ENCODE results near the gene ARIH2. TPM values are rescaled to one million over a fixed set of nuclear protein-coding genes. Genes with fewer than 3 reads are reported as not detected.
A peak's percentile ranks its signal among the peaks of the same experiment; 100 is the strongest.

Gene ARIH2
- total RNA-seq, 1 donor from 2014 or later = 82.3 TPM

DNA sequence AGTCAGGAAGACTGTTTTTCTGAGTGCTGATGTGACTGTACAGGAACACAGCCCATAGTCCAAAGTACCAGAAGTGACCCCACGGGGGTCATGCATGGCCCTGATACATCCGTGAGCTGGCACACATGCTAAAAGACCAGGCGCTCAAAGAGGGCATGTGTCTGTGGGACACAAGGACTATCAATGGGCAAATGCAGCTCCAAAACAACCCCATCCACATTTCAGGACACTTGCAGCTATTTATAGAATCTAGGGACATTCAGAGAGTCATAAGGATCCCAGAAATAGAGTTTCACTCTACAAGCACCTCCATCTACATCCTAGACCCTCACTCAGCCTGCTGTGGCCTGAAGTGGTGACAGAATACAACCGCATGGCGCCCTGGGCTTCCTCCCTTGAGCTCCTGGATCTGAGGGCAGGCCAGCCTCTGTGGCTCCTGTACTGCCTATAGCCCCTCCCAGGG, 37.0 kb upstream of the ARIH2 start:
- H3K36me3 ChIP-seq = peaks cover 29 to 45% of the 10 kb centered on the region in 2 donors
- intact Hi-C loops (cut with DNase I) = no loop called here
- H3K9me3 ChIP-seq = no peaks in the 10 kb centered on the region
- no peaks in the 10 kb centered on the region for H3K27me3 ChIP-seq
- no peak overlapping the region for H3K4me3 ChIP-seq
- no peak for DNase-seq (ENCODE audit: low spot score in 2 of 2)
- H3K27ac ChIP-seq = no peak overlapping the region
- no peaks in the 10 kb centered on the region for H3K4me1 ChIP-seq
- TF ChIP-seq, protein P1, sequence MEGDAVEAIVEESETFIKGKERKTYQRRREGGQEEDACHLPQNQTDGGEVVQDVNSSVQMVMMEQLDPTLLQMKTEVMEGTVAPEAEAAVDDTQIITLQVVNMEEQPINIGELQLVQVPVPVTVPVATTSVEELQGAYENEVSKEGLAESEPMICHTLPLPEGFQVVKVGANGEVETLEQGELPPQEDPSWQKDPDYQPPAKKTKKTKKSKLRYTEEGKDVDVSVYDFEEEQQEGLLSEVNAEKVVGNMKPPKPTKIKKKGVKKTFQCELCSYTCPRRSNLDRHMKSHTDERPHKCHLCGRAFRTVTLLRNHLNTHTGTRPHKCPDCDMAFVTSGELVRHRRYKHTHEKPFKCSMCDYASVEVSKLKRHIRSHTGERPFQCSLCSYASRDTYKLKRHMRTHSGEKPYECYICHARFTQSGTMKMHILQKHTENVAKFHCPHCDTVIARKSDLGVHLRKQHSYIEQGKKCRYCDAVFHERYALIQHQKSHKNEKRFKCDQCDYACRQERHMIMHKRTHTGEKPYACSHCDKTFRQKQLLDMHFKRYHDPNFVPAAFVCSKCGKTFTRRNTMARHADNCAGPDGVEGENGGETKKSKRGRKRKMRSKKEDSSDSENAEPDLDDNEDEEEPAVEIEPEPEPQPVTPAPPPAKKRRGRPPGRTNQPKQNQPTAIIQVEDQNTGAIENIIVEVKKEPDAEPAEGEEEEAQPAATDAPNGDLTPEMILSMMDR (IDR thresholded peaks at IDR 0.05) = no peak

DNA sequence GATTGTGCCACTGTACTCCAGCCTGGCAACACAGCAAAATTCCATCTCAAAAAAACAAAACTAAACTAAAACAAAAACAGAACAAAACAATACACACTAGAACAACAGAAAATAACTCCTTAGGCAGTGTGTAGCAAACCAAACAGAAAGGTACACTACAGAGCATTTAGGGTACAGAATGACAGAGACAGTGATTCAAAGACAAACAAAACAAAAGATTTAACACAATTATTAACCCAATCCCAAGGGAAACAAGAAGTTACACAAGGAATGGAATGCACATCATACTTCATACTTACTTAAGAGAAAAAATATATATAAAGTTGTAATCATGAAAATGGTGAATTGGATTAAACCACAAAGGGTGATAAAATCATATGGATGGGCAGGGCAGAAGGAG, 32.9 kb upstream of the ARIH2 start:
- H3K9me3 ChIP-seq = no peaks in the 10 kb centered on the region
- intact Hi-C loops (cut with DNase I) = no loop called here
- H3K4me3 ChIP-seq = no peak overlapping the region
- peaks cover 23 to 49% of the 10 kb centered on the region in 2 donors for H3K36me3 ChIP-seq
- no peaks in the 10 kb centered on the region for H3K27me3 ChIP-seq
- H3K4me1 ChIP-seq = no peaks in the 10 kb centered on the region
- H3K27ac ChIP-seq = no peak overlapping the region
- TF ChIP-seq, protein P1 (IDR thresholded peaks at IDR 0.05) = no peak
- no peak for DNase-seq (ENCODE audit: low spot score in 2 of 2)

DNA sequence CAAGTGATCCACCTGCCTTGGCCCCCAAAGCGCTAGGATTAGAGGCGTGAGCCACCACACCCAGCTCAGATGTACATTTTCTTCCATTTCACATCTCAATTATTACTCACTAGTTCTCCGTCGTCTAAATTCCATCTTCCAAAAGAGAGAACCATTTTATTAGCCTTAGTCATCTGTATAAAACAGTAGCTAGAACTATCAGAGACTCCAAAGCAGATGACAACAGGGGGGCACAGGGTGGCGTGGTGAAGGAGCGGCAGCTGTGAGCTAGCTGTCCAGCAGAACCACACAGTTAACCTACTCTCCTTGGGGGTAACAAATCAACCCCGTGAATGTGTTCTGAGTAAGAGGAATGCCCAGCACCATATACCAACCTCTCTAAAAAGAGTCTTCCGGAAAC, 27.0 kb upstream of the ARIH2 start:
- H3K27me3 ChIP-seq = no peaks in the 10 kb centered on the region

DNA sequence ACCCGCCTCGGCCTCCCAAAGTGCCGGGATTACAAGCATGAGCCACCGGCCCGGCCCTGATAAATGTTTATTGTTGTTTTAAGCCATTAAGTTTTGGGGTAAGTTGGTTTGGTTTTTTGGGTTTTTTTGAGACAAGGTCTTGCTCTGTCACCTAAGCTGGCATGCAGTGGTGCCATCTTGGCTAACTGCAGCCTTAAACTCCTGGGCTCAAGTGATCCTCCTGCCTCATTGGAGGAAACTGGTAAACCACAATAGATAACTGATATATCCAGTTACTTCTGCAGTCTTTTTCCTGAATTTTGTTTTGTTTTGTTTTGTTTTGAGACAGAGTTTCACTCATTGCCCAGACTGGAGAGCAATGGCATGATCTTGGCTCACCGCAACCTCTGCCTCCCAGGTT, 24.1 kb upstream of the ARIH2 start:
- TF ChIP-seq, protein P1 (IDR thresholded peaks at IDR 0.05) = no peak
- intact Hi-C loops (cut with DNase I) = no loop called here

More for the DNA sequence above, 27.0 kb upstream of the ARIH2 start:
- Histone ChIP-seq H3K4me1 (no peaks in the 10 kb centered on the region), H3K27ac (no peak overlapping the region), H3K9me3 (no peaks in the 10 kb centered on the region), H3K4me3 (no peak overlapping the region), H3K36me3 (peaks cover 14 to 27% of the 10 kb centered on the region in 2 donors)
- TF ChIP-seq, protein P1 (IDR thresholded peaks at IDR 0.05) = no peak
- intact Hi-C loops (cut with DNase I) = no loop called here
- DNase-seq (ENCODE audit: low spot score in 2 of 2) = no peak

DNA sequence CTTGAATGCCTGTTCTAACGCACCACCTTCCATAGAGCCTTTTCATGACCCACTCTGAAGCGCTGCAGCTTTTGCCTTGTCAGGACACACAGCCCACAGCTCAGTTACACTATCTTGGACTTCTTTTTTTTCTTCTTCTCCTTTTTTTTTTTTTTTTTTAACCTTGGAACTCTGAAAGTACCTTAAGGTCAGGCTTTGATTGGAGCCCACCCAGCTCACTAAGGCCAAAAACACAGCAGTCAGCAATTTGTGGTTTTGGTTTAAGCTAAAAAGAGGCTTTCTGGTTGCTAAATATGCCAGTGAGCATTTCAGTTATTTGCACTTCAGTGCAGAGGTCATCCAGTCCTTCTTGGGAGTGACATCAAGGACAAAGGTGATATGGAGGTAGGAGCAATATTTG, 21.7 kb upstream of the ARIH2 start:
- Histone ChIP-seq H3K27me3 (no peaks in the 10 kb centered on the region), H3K9me3 (no peaks in the 10 kb centered on the region), H3K4me1 (peaks cover 5 to 13% of the 10 kb centered on the region in 2 donors), H3K27ac (peak overlapping the region in 1 of 2 donors; percentile 56), H3K36me3 (peaks cover 0 to under 1% of the 10 kb centered on the region in 2 donors), H3K4me3 (no peak overlapping the region)
- intact Hi-C loops (cut with DNase I) = loop anchor here (5.0 kb wide), 1 partner anchor 50 kb away; the partner anchor contains the start of gene PRKAR2A
- TF ChIP-seq, protein P1 (IDR thresholded peaks at IDR 0.05) = no peak
- no peak for DNase-seq (ENCODE audit: low spot score in 2 of 2)

More for the DNA sequence above, 24.1 kb upstream of the ARIH2 start:
- peaks cover 9 to 19% of the 10 kb centered on the region in 2 donors for H3K36me3 ChIP-seq
- no peak overlapping the region for H3K4me3 ChIP-seq
- H3K27ac ChIP-seq = no peak overlapping the region
- peaks cover 5 to 13% of the 10 kb centered on the region in 2 donors for H3K4me1 ChIP-seq
- no peaks in the 10 kb centered on the region for H3K9me3 ChIP-seq
- DNase-seq (ENCODE audit: low spot score in 2 of 2) = no peak
- H3K27me3 ChIP-seq = no peaks in the 10 kb centered on the region

Measured in ascending aorta (tissue), 2 donors.